PC-3 (cell line): Measurements from ENCODE around the gene MRPL20.

Source experiments
- CTCF ChIP-seq: fragments of 300-600 bp; sonication (generic); conservative IDR thresholded peaks from 2 replicates; pipeline ENCODE4 v1.5.1; 2017; ENCODE audit warnings: antibody characterized with exemption, low read depth, mild to moderate bottlenecking, low read length
- EZH2 ChIP-seq: fragments of 300-600 bp; sonication (generic); IDR thresholded peaks from one replicate; pipeline ENCODE4 v1.6.1; 2017; ENCODE audit warnings: antibody characterized with exemption, mild to moderate bottlenecking, low read length; ENCODE audit not compliant: unreplicated experiment

GRCh38 chr1:1419813-1420653, 12.9 kb upstream of the MRPL20 start:
- no peak for TF ChIP-seq CTCF
- no peak for TF ChIP-seq EZH2
